HTR-8/SVneo (cell line): ENCODE measurements around the gene WNK2.

ENCODE experiments used
- DNase-seq: peaks from one replicate; pipeline ENCODE4 v3.0.0; 2011; ENCODE audit warnings: low spot score, mixed read lengths; ENCODE audit not compliant: insufficient read length
- FAIRE-seq: peaks from 2 replicates; lab custom pipeline; 2011; peaks lifted over from hg19 to GRCh38; lab: Jason Lieb, UNC

The WNK2 gene

GRCh38 chr9:93183131-93183662 lies 742 bp upstream of the WNK2 start:
- no peak for DNase-seq
- no peak for FAIRE-seq

- FAIRE-seq (no peak), DNase-seq (no peak)
Observed at GRCh38 chr9:93184432-93185265, 710 bp downstream of the WNK2 start.

- FAIRE-seq, result no peak
- DNase-seq, result no peak
Observed at GRCh38 chr9:93185266-93186214, 1.6 kb downstream of the WNK2 start.

- FAIRE-seq (no peak), DNase-seq (no peak)
Observed at GRCh38 chr9:93186215-93186945, 2.4 kb downstream of the WNK2 start.

- DNase-seq (no peak), FAIRE-seq (no peak)
Observed at GRCh38 chr9:93187047-93187446, 3.1 kb downstream of the WNK2 start.

GRCh38 chr9:93187574-93187973 lies 3.6 kb downstream of the WNK2 start:
- FAIRE-seq (no peak), DNase-seq (no peak)

GRCh38 chr9:93188426-93189368 lies 4.8 kb downstream of the WNK2 start:
- no peak for DNase-seq
- no peak for FAIRE-seq

GRCh38 chr9:93189369-93190132 lies 5.6 kb downstream of the WNK2 start:
- DNase-seq, result no peak
- FAIRE-seq, result no peak

GRCh38 chr9:93190133-93190525 lies 6.2 kb downstream of the WNK2 start:
- DNase-seq (no peak), FAIRE-seq (no peak)

- no peak for DNase-seq
- no peak for FAIRE-seq
Observed at GRCh38 chr9:93190656-93191353, 6.9 kb downstream of the WNK2 start.

GRCh38 chr9:93191354-93191660 lies 7.4 kb downstream of the WNK2 start:
- FAIRE-seq (no peak), DNase-seq (no peak)

GRCh38 chr9:93192721-93193387 lies 8.9 kb downstream of the WNK2 start:
- FAIRE-seq (no peak), DNase-seq (no peak)

GRCh38 chr9:93193388-93194220 lies 9.7 kb downstream of the WNK2 start:
- DNase-seq, result no peak
- FAIRE-seq, result no peak

- DNase-seq, result no peak
- FAIRE-seq, result no peak
Observed at GRCh38 chr9:93194221-93194625, 10.3 kb downstream of the WNK2 start.

GRCh38 chr9:93194641-93195040 lies 10.7 kb downstream of the WNK2 start:
- no peak for FAIRE-seq
- no peak for DNase-seq
